ENCODE measurements around the gene TET1.

GRCh38 chr10:68516766-68517165, 43.4 kb upstream of the TET1 start:
- no peak for TF ChIP-seq EZH2phosphoT487 (IDR thresholded peaks at IDR 0.05; ENCODE audit: borderline replicate concordance, low read depth, low read length)
- no peak for TF ChIP-seq CTCF (conservative IDR thresholded peaks at IDR 0.05; ENCODE audit: low read length)
